OCI-M1 (cell line): ENCODE results near the gene SULT1C4.
"Not testable (repeated sequence)": the region's sequence is repeated elsewhere in the genome, so short reads cannot be mapped to it uniquely, and the experiment has no call there.

Experiments used
- DNase-seq: peaks from one replicate; lab custom pipeline; 2025; lab: John Stamatoyannopoulos, UW

The SULT1C4 gene

GRCh38 chr2:108377815-108378630 is at the start of gene SULT1C4:
Gene SULT1C4, plus strand, starts transcription at chr2:108377954. Its CDS starts 384 bp downstream, at chr2:108378338.
- no peak for DNase-seq

- no peak for DNase-seq
Observed at GRCh38 chr2:108329771-108330170, 48.0 kb upstream of the SULT1C4 start.

DNA sequence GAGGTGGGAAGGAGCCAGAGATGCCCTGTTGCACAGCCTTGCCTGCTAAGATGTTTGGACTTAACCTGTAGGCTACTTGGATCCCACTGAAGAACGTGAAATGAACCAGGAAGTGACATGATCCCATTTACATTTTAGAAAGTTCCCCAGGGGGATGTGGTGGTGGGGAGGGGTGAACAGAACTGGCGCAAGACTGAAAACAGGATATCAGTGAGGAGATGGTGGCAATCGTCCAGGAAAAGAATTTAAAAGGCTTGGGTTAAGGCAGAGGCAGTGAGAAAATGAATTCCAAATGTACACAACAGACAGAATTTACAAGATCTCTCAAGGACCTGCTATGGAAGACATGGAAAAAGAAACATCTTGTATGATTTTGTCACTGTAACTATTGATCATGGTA is 46.8 kb upstream of the SULT1C4 start:
- no peak for DNase-seq

DNA sequence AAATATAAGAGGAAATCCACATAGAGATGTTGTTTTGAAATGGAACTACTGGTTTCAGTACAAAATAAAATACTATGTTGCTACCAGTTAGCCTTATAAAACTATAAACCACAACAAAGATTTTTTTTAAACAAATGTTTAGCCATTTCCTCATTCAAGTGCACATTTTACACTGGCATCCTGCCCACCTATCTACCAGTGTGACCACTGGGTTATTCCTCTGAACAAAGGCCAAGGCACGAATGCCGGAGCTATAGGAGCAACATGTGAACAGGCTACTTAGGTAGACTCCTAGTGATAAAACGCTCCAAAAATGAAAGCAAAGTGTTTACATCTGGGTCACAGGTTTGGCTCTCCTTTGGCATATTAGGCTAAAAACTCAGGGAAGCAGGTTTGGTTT is 31.8 kb upstream of the SULT1C4 start:
- DNase-seq = no peak

- peak; percentile 58 for DNase-seq
Observed at GRCh38 chr2:108346827-108347226, 30.9 kb upstream of the SULT1C4 start.

DNA sequence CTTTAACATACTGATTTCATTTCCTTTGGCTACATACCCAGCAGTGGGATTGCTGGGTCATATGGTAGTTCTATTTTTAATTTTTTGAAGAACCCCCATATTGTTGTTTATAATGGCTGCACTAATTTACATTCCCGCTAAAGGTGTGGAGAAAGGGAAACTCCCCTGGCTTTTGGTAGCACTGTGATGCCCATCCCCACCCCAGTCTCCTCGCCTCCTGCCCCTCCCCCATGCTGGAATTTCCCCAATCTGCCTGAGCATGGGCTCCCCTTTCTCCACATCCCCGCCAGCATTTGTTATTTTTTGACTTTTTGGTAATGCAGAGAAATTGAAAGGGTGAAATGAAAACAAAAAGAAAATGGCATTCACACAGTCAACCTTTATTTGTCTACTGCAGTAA is 30.0 kb upstream of the SULT1C4 start:
- DNase-seq = no peak

DNA sequence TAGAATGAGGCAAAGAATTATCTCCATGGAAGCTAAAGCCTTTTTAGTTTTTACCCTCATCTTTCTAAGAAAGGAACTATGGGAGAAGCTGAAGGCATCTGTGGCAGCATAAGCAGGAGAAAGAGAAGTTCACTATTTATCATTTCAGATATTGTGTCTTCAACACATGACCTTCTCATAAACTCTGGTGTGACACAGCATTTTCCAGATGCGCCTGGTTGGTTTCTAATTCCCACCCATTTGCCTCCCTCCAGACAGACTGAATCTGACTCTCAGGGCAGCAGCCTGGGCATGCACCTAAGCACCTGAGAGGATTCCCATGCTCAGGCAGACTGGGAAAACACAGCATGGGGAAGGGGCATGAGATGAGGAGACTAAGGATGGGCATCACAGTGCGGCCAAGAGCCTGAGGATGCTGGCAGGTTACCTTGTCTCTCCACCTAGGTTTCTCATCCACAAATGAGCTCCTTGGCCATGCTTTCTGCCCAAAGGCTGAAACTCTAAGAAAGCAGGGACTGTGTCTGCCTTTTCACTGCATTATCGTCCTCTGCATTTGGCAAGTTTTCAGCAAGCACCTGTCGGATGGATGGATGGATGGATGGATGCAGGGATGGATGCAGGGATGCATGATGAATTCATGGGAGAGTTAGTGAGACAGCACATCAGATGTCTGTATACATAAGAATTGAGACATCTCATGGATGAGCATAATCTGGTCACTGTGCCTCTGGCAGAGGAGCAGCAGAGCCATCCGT is 28.8 kb upstream of the SULT1C4 start:
- DNase-seq = peak; percentile 69

DNA sequence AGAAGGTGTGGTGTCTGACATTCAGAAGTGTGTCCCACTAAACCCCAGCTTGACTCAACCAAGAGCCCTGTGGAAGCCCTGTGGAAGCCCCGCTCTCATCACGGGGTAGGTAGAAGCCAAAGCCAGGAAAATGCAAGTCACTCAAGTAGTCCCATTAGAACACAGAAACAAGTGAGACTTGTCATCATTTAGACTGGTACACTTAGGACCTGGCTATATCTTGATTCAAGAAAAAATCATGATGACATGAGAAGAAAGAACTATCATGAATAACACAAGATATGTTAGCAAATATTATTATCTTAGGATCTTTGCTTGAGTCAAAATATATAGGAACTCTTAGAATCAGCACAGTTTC is 28.2 kb upstream of the SULT1C4 start:
- DNase-seq = peak; percentile 37

DNA sequence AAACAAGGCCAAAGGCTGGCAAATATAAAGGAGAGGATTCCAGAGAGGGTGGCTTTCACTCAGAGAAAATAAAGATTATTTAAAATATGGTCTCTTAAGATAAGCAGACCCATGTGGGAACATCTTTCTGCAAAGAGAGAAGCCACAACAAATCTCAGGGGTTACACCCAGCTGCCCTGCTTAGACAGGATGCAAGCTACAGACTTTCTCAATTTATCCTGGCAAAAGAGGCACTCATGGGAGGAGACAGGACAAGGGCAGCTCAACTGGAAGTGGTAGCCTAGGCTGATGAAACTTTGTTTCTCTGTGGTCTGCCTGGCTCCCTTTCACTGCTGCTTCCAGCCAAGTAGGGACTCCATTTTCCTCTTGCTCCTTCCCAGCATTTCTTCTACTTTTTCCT is 25.9 kb upstream of the SULT1C4 start:
- DNase-seq = peak; percentile 78

- no peak for DNase-seq
Observed at GRCh38 chr2:108354136-108354535, 23.6 kb upstream of the SULT1C4 start.

DNA sequence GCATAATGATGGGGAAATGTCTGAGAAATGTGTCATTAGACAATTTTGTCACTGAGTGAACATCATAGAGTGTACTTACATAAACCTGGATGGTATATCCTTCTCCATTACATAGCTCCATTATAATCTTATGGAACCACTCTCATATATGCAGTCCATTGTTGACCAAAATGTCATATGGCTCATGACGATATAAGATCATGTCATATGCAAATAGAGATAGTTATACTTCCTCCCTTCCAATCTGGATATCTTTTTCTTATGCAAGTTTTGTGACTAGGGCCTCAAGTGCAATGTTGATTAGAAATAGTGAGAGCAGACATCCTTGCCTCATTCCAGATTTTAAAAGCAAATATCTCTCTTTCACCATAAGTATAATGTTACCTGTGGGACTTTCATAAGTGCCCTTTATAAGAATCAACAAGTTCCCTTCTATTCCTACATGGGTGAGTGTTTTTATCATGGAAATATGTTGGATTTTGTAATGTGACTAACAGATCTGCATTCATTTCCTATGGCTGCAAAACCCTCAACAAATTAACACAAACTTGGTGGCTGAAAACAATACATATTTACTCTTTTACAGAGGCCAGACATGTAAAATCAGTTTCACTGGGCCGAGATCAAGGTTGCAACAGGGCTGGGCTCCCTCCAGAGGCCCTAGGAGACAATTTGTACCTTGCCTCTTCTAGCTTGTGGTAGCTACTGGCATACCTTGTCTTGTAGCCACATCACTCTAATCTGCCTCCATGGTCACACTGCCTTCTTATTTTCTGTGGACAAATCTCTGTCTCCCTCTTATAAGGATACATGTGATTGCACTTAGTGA is 21.6 kb upstream of the SULT1C4 start:
- peak; percentile 72 for DNase-seq

GRCh38 chr2:108359336-108359735 is 18.4 kb upstream of the SULT1C4 start:
- DNase-seq = not testable (repeated sequence)

GRCh38 chr2:108360776-108361468 is 16.8 kb upstream of the SULT1C4 start:
- no peak for DNase-seq

DNA sequence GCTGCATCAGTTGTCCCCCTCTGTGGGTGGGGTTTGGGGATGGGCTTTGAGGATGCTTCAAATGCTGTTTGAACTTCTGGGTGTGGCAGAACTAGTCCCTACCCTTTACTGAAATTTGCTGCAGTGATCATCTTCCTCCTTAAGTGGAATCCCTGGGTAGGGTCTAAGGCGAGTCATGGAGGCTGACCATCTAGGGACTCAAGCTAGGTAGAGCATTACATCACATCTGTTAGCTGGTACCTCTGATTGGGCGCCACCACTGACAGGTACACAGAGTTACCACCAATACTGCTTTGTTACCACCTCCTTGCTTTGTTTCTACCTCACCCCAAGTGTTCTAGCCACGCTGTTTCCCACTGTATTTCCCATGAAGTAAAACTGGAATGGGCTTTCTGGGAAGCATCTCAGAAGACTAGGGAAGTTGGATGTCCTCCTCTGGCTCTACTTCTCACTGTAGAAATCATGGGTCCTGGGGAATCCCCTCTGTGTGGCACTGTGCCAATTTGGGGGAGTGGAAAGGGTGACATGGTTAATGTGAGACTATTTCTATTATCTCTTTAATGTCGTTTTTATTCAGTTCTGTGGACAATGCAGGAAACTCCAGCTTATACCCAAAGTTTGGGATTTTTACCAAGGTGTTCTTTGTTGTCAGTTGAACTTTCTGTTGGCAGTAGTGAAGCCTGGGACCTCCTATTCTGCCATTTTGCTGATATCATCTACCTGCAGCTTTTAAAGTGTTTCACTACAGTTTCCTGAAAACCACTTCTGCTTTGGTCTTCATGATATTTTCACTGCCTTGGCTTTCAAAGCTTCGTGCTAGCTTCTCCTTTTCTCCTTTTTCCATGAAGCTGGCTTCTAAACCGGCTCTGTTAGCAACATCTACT is 14.5 kb upstream of the SULT1C4 start:
- DNase-seq = peak; percentile 11

DNA sequence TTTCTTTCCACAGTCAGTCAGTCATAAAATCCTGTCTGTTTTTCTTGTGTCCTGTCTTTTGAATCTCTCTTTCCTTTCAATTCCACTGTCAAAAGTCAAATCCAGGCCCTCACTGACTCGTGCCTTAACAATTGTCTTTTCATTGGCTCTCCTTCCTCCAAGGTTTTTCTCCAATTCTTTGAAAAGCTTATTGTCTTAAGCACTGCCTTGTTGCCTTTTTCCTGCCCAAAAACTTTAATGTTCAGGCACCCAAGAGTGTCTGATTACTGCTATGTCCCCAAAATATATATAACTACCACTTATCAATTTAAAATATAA is 13.9 kb upstream of the SULT1C4 start:
- no peak for DNase-seq

DNA sequence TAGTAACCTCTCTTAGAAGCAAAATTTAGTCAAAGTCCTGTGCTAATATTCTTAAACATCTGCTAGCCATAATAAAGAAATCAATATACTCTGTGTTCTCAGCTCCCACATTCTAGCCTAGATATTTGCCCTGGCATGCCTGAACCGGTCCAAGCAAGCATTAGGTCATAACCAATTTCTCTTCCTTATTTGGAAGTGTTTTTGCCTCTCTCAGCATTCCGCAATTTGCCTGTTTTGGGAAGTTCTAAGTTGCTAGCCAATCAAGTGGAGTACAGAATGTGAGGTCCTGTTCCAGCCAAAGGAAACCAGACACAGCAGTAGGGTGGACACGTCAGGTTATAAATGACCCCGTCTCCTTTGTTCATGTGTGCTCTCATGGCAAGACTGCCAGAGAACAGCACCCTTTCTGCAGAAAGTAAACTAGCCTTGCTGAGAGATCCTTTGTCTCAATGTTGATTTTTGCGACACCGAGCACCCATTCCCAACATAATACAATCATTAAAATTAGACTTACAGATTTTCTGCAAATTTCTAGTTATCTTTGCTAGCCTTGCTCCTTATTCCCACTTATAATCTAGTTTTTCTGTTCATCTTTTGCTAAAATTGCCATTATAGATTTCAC is 13.0 kb upstream of the SULT1C4 start:
- no peak for DNase-seq

- no peak for DNase-seq
Observed at GRCh38 chr2:108365656-108366055, 12.1 kb upstream of the SULT1C4 start.

DNA sequence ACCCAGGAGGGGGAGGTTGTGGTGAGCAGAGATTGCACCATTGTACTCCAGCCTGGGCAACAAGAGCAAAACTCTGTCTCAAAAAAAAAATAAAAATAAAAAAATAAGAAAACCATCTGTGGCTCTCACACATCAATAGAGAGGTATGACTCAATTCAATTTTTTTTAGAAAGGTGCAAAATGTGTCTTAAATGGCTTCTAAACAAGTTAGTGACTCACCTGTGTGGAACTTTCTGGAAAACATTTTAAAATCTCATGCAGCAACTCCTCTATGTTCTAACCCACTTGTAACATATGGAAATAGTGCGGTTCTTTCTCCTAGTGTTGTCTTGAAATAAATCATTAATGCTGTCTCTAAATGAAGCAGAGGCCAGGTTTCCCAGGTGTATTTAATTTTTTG is 10.7 kb upstream of the SULT1C4 start:
- DNase-seq = no peak

DNA sequence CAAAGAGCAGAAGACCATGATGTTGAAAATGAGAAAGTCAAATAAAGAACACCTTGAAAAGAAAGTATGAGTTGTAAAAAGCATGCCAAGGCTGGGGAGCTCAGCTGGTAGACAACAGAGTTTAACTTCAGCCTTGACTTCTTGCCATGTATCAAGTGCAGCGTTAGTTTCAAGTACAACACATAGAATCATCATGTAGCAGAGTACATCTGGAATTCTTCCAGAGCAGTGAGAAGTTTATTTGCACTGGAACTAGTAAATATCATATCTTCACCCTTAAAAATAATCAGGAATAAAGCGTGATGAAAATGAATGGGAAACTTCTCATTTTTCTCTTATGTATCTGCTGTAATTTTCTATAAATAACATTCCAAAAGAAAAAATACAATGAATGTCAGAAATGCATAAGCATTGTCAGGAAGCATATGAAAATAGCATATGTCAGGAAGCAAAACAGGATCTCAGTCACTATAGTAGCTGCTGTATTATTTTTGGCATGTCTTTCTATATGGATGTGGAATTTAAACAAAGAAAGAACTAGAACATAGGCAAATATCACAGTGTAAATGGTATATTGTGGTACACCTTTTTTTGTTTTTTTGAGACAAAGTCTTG is 10.1 kb upstream of the SULT1C4 start:
- DNase-seq = no peak

DNA sequence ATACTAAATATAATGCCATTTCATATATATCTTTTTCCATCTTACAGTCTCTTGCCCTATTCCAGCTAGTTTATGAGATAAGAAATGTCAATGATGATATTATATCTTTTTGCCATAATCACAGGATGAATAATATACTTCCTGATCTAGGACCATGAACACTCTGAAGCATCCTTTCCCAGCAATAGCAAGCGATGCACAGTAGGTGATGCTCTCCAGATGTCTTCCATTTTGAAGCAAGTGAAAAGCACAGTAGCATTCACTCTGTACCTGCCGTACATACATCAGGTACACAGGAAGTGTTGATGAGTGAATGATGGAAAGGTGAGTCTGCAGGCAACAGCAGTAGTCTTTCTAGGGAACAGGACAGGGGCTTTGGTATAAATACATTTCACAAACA is 8.6 kb upstream of the SULT1C4 start:
- no peak for DNase-seq
